NCI-H1436 (cell line): ENCODE measurements around the gene BUD31.
"Not testable (repeated sequence)": the region's sequence is repeated elsewhere in the genome, so short reads cannot be mapped to it uniquely, and the experiment has no call there.

Experiments used
- DNase-seq: peaks from one replicate; lab custom pipeline; 2025; lab: John Stamatoyannopoulos, UW

BUD31 gene

DNA sequence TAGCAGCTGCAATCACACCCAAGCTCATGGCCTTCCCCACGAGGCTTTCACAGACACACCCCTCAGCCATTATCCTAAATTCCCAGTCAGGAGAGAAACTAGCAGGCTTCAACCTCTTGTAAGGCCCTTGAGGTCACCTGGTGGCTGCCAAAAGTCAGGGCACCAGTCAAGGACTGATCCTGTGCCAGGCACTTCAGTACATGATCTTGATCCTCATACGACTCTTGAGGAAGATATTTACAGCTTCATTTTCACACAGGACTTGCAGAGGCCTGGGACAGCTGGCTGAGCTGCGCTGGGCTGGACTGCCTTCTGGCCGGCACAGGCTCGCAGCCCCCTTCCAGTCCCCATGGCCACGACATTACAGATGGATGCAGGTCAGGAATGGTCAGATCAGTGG is 9.2 kb upstream of the BUD31 start:
- no peak for DNase-seq

- DNase-seq: no peak
Measured at GRCh38 chr7:99402854-99403253, 5.9 kb upstream of the BUD31 start.

DNA sequence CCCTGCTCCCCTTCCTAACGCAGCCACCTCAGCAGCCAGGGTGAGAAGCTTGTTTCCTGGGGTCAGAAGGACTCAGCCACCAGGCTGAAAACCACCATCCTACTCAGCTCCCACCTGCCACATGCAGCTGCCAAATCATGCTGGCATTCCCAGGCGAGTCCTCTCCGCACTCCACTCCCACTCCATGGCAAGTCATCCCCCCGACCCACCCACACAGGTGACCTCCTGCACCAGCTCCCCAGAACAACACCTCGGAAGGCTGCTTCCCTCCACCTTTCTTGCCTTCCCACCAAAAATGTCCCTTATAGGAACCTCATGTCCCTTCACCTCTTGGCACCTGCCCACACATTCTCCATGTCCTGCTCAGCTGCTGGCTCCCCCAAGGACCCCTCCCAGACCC is 5.0 kb upstream of the BUD31 start:
- DNase-seq: no peak

GRCh38 chr7:99404235-99404976 is 4.4 kb upstream of the BUD31 start:
- DNase-seq: no peak

DNA sequence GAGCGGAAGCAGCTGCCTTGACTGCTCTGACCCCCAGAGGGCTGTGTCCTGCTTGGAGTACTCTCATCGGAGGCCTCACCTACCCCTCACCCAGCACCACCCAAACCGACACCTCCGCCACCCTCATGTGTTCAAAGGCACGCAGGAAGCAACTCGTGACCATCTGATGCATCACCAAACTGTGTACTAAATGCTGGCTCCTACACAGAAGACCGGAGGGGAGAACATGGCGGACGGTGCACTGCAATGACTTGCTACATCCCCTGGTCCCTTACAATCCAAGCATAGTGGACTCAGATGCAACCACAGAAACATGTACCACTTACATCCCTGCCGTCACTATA is 3.8 kb upstream of the BUD31 start:
- DNase-seq: no peak

DNA sequence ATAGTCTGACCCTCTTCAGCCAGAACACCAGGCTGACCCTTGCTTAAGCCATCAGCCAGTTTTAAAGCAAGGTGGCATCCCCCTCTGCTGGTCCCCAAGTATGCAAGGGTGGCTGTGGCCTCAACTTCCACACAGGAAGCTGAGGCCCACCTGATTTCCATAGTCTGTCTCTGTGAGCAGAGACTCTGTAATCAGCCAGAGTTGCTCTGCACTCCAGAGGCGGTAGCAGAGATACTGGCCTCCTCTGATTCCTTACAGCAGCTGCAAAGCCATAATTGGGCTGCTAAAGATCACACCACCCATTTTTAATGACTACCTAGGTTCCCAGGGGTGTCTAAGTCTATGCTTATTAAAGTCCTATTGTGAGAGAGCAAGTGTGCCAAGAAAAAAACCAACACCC is 2.2 kb upstream of the BUD31 start:
- DNase-seq: peak; percentile 82

DNA sequence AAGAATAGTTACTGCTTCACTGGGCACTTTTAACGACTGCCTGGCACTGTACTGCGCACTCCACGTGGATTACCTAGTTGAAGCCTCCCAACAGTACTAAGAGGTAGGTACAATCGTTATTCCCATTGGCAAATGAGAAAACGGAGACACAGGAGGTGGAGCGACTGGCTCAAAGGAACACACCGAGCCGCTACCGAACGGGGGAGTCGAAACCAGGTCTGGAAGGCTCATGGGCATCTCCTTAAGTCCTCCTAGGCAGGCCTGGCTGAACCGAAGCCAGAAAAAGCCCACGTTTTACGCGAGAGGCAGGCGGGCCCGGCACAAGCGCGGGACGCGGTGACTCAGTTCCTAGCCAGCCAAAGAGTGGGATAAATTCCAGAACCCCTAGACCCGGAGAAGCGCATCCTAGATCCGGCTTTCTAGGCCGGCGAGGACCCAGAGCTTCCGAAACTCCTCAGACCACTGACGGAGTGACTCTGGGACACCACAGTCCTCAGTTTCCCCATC is 844 bp upstream of the BUD31 start:
- peak; percentile 26 for DNase-seq

GRCh38 chr7:99409192-99409572 is 413 bp downstream of the BUD31 start:
- DNase-seq: no peak

GRCh38 chr7:99409806-99410205 is 1.0 kb downstream of the BUD31 start:
- DNase-seq: no peak

GRCh38 chr7:99410635-99411034 is 1.9 kb downstream of the BUD31 start:
- DNase-seq: no peak

GRCh38 chr7:99415513-99416127 is 6.9 kb downstream of the BUD31 start:
- DNase-seq: not testable (repeated sequence)

GRCh38 chr7:99418260-99418659 is 9.5 kb downstream of the BUD31 start:
- no peak for DNase-seq

GRCh38 chr7:99419323-99420021 is 10.7 kb downstream of the BUD31 start:
- DNase-seq: no peak

DNA sequence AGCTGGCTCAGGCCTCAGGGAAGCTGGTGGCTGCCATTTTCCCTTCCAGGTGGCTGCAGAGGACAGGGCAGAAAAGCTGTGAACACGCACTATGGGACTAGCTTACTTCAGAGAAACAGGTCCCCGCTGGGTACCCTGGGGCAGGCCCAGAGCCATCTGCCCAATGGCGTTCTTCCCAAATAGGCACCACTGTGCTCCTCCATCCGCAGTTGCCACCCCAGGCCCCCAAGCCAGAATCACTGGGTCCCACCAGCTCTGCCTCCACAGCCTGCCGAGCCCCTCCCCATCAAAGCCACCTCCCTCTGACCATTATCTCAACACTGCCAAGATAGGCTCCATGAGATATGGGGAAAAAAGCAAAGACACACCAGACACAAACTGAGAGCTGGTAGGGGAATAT is 11.4 kb downstream of the BUD31 start:
- DNase-seq: no peak

- DNase-seq: no peak
Measured at GRCh38 chr7:99420986-99421385, 12.2 kb downstream of the BUD31 start.

DNA sequence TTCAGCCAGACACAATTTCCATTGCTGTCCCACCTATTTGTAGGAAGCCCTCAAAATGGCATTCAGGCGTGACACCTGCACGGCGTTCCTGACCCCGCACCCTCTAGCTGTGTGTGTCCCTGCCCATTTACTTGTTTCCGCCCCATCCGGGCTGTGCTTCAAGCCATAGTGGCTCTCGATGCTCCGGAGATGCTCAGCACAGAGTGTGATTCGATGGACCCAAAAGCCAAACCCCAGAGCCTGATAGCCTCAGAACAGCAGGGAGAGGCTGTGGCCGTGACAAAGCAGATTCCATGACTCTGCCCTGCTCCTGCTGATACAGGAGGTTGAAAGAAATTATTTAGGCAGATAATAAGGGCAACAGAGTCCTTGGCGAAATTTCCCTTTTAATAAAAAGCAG is 13.4 kb downstream of the BUD31 start:
- no peak for DNase-seq

DNA sequence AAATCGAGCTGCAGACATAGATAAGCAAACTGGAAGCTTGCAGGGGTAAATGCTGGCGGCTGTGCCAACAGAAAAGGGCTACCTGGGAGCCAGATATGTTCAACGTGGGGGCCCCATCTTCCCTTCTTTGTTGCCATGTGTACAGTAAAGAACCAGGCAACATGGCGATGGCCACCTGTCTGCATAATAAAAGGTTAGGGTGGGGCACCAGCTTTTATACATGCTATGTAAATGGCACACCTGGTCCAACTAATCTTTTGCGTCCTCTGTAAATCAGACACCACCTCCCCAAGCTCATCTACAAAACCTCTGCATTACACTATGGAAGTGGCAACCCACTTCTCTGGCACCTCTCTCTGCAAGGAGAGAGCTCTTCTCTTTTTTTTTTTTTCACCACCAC is 13.9 kb downstream of the BUD31 start:
- DNase-seq: no peak

- no peak for DNase-seq
Measured at GRCh38 chr7:99424932-99425730, 16.4 kb downstream of the BUD31 start.

- DNase-seq: no peak
Measured at GRCh38 chr7:99428972-99429566, 20.3 kb downstream of the BUD31 start.

- no peak for DNase-seq
Measured at GRCh38 chr7:99429756-99430155, 21.0 kb downstream of the BUD31 start.

GRCh38 chr7:99431756-99432540 is 23.2 kb downstream of the BUD31 start:
- DNase-seq: not testable (repeated sequence)
